H1 (cell line): ENCODE results near the gene NUP98. TPM values are rescaled to one million over a fixed set of nuclear protein-coding genes. Genes with fewer than 3 reads are reported as not detected.

Source experiments
- CTCF ChIA-PET: fragments of 300-600 bp; sonication (Branson Sonifier 250); formaldehyde crosslinking; loops from one replicate; lab custom pipeline; 2021; ENCODE audit not compliant: partially characterized antibody; lab: Charles Lee
- POLR2A ChIA-PET: fragments of 300-600 bp; sonication (Branson Sonifier 250); formaldehyde crosslinking; loops from one replicate; lab custom pipeline; 2021; ENCODE audit warnings: inconsistent platforms; ENCODE audit not compliant: partially characterized antibody; lab: Charles Lee
- DNase-seq, 2 experiments: peaks; one replicate each; pipeline versions ENCODE4 v3.0.0 to v3.0.0-alpha.2; 2010 to 2022; ENCODE audit warnings: low spot score in 2 of 2, low read depth in 1 of 2, mixed read lengths in 1 of 2
- FAIRE-seq: peaks from 2 replicates; lab custom pipeline; 2011; peaks lifted over from hg19 to GRCh38; lab: Jason Lieb, UNC
- H2AFZ ChIP-seq: 2 replicates; pipeline ENCODE4 v1.8.1; 2012; ENCODE audit warnings: low read length, inconsistent platforms
- H2AK5ac ChIP-seq: 2 replicates; pipeline ENCODE4 v1.6.1; 2013; ENCODE audit warnings: low read depth, low read length
- H2BK120ac ChIP-seq: replicated peaks from 2 replicates; pipeline ENCODE3; 2013; ENCODE audit warnings: low read depth, low read length, inconsistent platforms
- H2BK12ac ChIP-seq: 2 replicates; pipeline ENCODE4 v1.6.1; 2013; ENCODE audit warnings: low read depth, low read length
- H2BK15ac ChIP-seq: 2 replicates; pipeline ENCODE4 v1.6.1; 2013; ENCODE audit warnings: low read length
- H2BK20ac ChIP-seq: 2 replicates; pipeline ENCODE4 v1.6.1; 2013; ENCODE audit warnings: low read length
- H2BK5ac ChIP-seq: 2 replicates; pipeline ENCODE4 v1.6.1; 2013; ENCODE audit warnings: low read depth, low read length
- H3K14ac ChIP-seq: 2 replicates; pipeline ENCODE4 v1.6.1; 2013; ENCODE audit warnings: inconsistent platforms; ENCODE audit not compliant: insufficient read length
- H3K18ac ChIP-seq: 2 replicates; pipeline ENCODE4 v1.6.1; 2013; ENCODE audit warnings: low read length; ENCODE audit errors: extremely low read depth
- H3K23ac ChIP-seq: 2 replicates; pipeline ENCODE4 v1.6.1; 2013; ENCODE audit warnings: inconsistent platforms; ENCODE audit not compliant: insufficient read length
- H3K23me2 ChIP-seq: 2 replicates; pipeline ENCODE4 v1.6.1; 2013; ENCODE audit warnings: low read depth, low read length
- H3K27ac ChIP-seq: 2 replicates; pipeline ENCODE4 v1.6.1; 2011; ENCODE audit warnings: low read depth, low read length, inconsistent platforms
- H3K27me3 ChIP-seq, 4 experiments: replicated peaks in 1 of 4; 1 replicate in 1 of 4; 2 replicates in 3 of 4; pipeline versions ENCODE4 v1.6.1 to v1.8.1; 2011 to 2013; ENCODE audit warnings: low read length in 3 of 4, mild to moderate bottlenecking in 3 of 4, inconsistent platforms in 2 of 4, mixed read lengths in 2 of 4, moderate library complexity in 1 of 4; ENCODE audit not compliant: control insufficient read depth in 3 of 4, insufficient read depth in 3 of 4; ENCODE audit errors: extremely low read depth in 1 of 4
- H3K36me3 ChIP-seq, 4 experiments: 2 replicates each; pipeline versions ENCODE4 v1.6.1 to v1.8.1; 2011 to 2013; ENCODE audit warnings: mild to moderate bottlenecking in 4 of 4, low read length in 3 of 4, moderate library complexity in 2 of 4, control low read depth in 1 of 4, inconsistent platforms in 1 of 4; ENCODE audit not compliant: insufficient read depth in 4 of 4, control insufficient read depth in 2 of 4
- H3K4ac ChIP-seq: replicated peaks from 2 replicates; pipeline ENCODE3; 2013; ENCODE audit warnings: low read length, low read depth, mixed read lengths, inconsistent platforms; ENCODE audit not compliant: insufficient read length
- H3K4me1 ChIP-seq, 4 experiments: replicated peaks in 1 of 4; 1 replicate in 1 of 4; 2 replicates in 3 of 4; pipeline versions ENCODE4 v1.6.1 to v1.8.1; 2011 to 2013; ENCODE audit warnings: low read length in 3 of 4, inconsistent platforms in 2 of 4, mixed read lengths in 1 of 4; ENCODE audit not compliant: insufficient read depth in 4 of 4, control insufficient read depth in 3 of 4
- H3K4me2 ChIP-seq, 2 experiments: 2 replicates each; pipeline versions ENCODE4 v1.6.1 to v1.8.1; 2011 to 2013; ENCODE audit warnings: low read depth in 2 of 2, low read length in 2 of 2, control low read depth in 1 of 2, inconsistent platforms in 1 of 2, mild to moderate bottlenecking in 1 of 2; ENCODE audit not compliant: insufficient read depth in 1 of 2
- H3K4me3 ChIP-seq, 4 experiments: fragments of 200-600, 300-600 bp in 1 of 4; sonication (generic), shearing (Covaris generic), sonication (Bioruptor Twin) in 1 of 4; 2 replicates each; pipeline versions ENCODE4 v1.5.1 to v1.8.1; 2011 to 2016; ENCODE audit warnings: low read length in 4 of 4, low read depth in 3 of 4, control low read depth in 2 of 4, inconsistent platforms in 2 of 4, mild to moderate bottlenecking in 2 of 4, mixed read lengths in 1 of 4, moderate library complexity in 1 of 4; ENCODE audit not compliant: insufficient read depth in 2 of 4; ENCODE audit errors: extremely low read depth in 1 of 4
- H3K56ac ChIP-seq: replicated peaks from 2 replicates; pipeline ENCODE3; 2013; ENCODE audit warnings: low read depth, mild to moderate bottlenecking, mixed read lengths, low read length, inconsistent platforms; ENCODE audit not compliant: insufficient read length
- H3K79me1 ChIP-seq: 2 replicates; pipeline ENCODE4 v1.6.1; 2013; ENCODE audit warnings: low read depth, low read length, control low read depth
- H3K79me2 ChIP-seq, 2 experiments: 2 replicates each; pipeline versions ENCODE4 v1.6.1 to v1.8.1; 2012 to 2013; ENCODE audit warnings: low read length in 2 of 2, mild to moderate bottlenecking in 2 of 2, inconsistent platforms in 1 of 2; ENCODE audit not compliant: insufficient read depth in 2 of 2, control insufficient read depth in 1 of 2
- H3K9ac ChIP-seq, 4 experiments: replicated peaks in 1 of 4; 1 replicate in 1 of 4; 2 replicates in 3 of 4; pipeline versions ENCODE4 v1.6.1 to v1.8.1; 2011 to 2013; ENCODE audit warnings: low read depth in 3 of 4, low read length in 3 of 4, control low read depth in 2 of 4, mild to moderate bottlenecking in 2 of 4, moderate library complexity in 2 of 4, inconsistent platforms in 1 of 4; ENCODE audit errors: extremely low read depth in 1 of 4
- H3K9me3 ChIP-seq, 2 experiments: 2 replicates each; pipeline versions ENCODE4 v1.6.1 to v1.8.1; 2012 to 2013; ENCODE audit warnings: mild to moderate bottlenecking in 2 of 2, moderate library complexity in 2 of 2, control low read depth in 1 of 2, inconsistent platforms in 1 of 2, low read depth in 1 of 2, low read length in 1 of 2, mixed read lengths in 1 of 2; ENCODE audit not compliant: insufficient read depth in 2 of 2
- H4K20me1 ChIP-seq, 2 experiments: replicated peaks in 1 of 2; 2 replicates each; pipeline versions ENCODE3 to v1.8.1; 2011 to 2013; ENCODE audit warnings: inconsistent platforms in 2 of 2, low read length in 2 of 2, mild to moderate bottlenecking in 1 of 2; ENCODE audit not compliant: insufficient read depth in 2 of 2, control insufficient read depth in 1 of 2
- H4K5ac ChIP-seq: 2 replicates; pipeline ENCODE4 v1.6.1; 2013; ENCODE audit warnings: low read length, low read depth, mixed read lengths, inconsistent platforms; ENCODE audit not compliant: insufficient read length
- H4K8ac ChIP-seq: 2 replicates; pipeline ENCODE4 v1.8.0; 2013; ENCODE audit warnings: mild to moderate bottlenecking, moderate library complexity, low read length, inconsistent platforms; ENCODE audit not compliant: insufficient read depth; ENCODE audit errors: extremely low read depth
- H4K91ac ChIP-seq: replicated peaks from 2 replicates; pipeline ENCODE3; 2013; ENCODE audit warnings: low read length, mixed read lengths, inconsistent platforms; ENCODE audit not compliant: insufficient read length
- CBX8 ChIP-seq: fragments of 300-800, 300-1000 bp; sonication (generic); IDR thresholded peaks from 2 replicates; pipeline ENCODE4 v1.7.1; 2016; ENCODE audit warnings: low read depth, low read length, borderline replicate concordance
- CREB1 ChIP-seq: IDR thresholded peaks from 2 replicates; pipeline ENCODE4 v1.6.1; 2012; ENCODE audit warnings: inconsistent platforms
- GABPA ChIP-seq: IDR thresholded peaks from 2 replicates; pipeline ENCODE4 v1.6.1; 2011; ENCODE audit warnings: mild to moderate bottlenecking, low read length, moderate library complexity, borderline replicate concordance; ENCODE audit not compliant: insufficient read depth
- HDAC2 ChIP-seq, 2 experiments: fragments of 300-600 bp in 1 of 2; sonication (generic) in 1 of 2; IDR thresholded peaks; 2 replicates each; pipeline ENCODE4 v1.6.1; 2011 to 2012; ENCODE audit warnings: low read depth in 2 of 2, low read length in 2 of 2, mild to moderate bottlenecking in 2 of 2, moderate library complexity in 2 of 2, borderline replicate concordance in 1 of 2, inconsistent platforms in 1 of 2
- KDM4A ChIP-seq: IDR thresholded peaks from one replicate; pipeline ENCODE4 v1.7.1; 2012; ENCODE audit warnings: low read depth, mild to moderate bottlenecking, moderate library complexity, low read length, inconsistent platforms; ENCODE audit not compliant: severe bottlenecking
- NANOG ChIP-seq: IDR thresholded peaks from 2 replicates; pipeline ENCODE4 v1.6.1; 2011; ENCODE audit warnings: low read length, low read depth, mild to moderate bottlenecking, inconsistent platforms; ENCODE audit not compliant: insufficient read depth, poor library complexity, severe bottlenecking
- POU5F1 ChIP-seq: IDR thresholded peaks from 2 replicates; pipeline ENCODE4 v1.6.1; 2011; ENCODE audit warnings: low read depth, mild to moderate bottlenecking, low read length, moderate library complexity
- RXRA ChIP-seq: IDR thresholded peaks from 2 replicates; pipeline ENCODE4 v1.6.1; 2011; ENCODE audit warnings: low read depth, mild to moderate bottlenecking, low read length, moderate library complexity; ENCODE audit not compliant: insufficient read depth
- SIRT6 ChIP-seq: IDR thresholded peaks from one replicate; pipeline ENCODE4 v1.7.1; 2012; ENCODE audit warnings: low read length, inconsistent platforms
- TBP ChIP-seq: IDR thresholded peaks from 2 replicates; pipeline ENCODE4 v1.6.1; 2011; ENCODE audit warnings: low read depth, low read length, improper control_type of control experiment
- TCF12 ChIP-seq: IDR thresholded peaks from 2 replicates; pipeline ENCODE4 v1.6.1; 2011; ENCODE audit warnings: low read depth, mild to moderate bottlenecking, low read length
- YY1 ChIP-seq: IDR thresholded peaks from 2 replicates; pipeline ENCODE4 v1.6.1; 2011; ENCODE audit warnings: low read depth, mild to moderate bottlenecking, low read length
- ZNF274 ChIP-seq: IDR thresholded peaks from 2 replicates; pipeline ENCODE4 v1.7.0; 2012; ENCODE audit warnings: low read length, borderline replicate concordance; ENCODE audit errors: extremely low read depth
- WGBS, 2 experiments: shearing (Covaris generic) in 1 of 2; methylation state at CpG; one replicate each; pipeline versions ENCODE4 v1.1.6 to v1.1.7; 2013 to 2015; ENCODE audit warnings: low lambda C conversion rate in 2 of 2, mixed read lengths in 2 of 2, inconsistent platforms in 1 of 2, low coverage in 1 of 2, missing lambda C conversion rate in 1 of 2; ENCODE audit not compliant: insufficient replicate concordance in 2 of 2, insufficient coverage in 1 of 2, insufficient read length in 1 of 2; ENCODE audit errors: extremely low coverage in 1 of 2, missing lambda C conversion rate in 1 of 2; 5-methylcytosine and 5-hydroxymethylcytosine counted together
- polyA plus RNA-seq, 7 experiments: library from polyadenylated mRNA; depleted of rRNA in 3 of 7; stranded (reverse) in 5 of 7; unstranded in 2 of 7; fragments of >200 nt in 5 of 7; fragments of 200-250 nt in 2 of 7; gene quantifications; 1 replicate in 5 of 7; 2 replicates in 1 of 7; 4 replicates in 1 of 7; pipeline versions ENCODE4 v1.2.1 to v1.2.3, GENCODE V29; 2011 to 2013; ENCODE audit warnings: missing spikeins in 2 of 7, mixed read lengths in 2 of 7
- total RNA-seq: library from RNA; stranded (reverse); fragmentation: NEBNext Ultra II Directional; extraction: Animal tissue kit (Norgen Biotek cat#: 25700); gene quantifications from 2 replicates; pipeline ENCODE4 v1.2.1, GENCODE V29; 2021
- TF ChIP-seq, protein P1 (sequence below): IDR thresholded peaks from 2 replicates; pipeline ENCODE4 v1.6.1; 2011; ENCODE audit warnings: low read length, improper control_type of control experiment

NUP98 gene
- total and polyA plus RNA-seq, 2 of the 8 experiments (the other 6 are each of a cell fraction or from before 2014, with no cell fraction given) = 98.6 to 261 TPM

DNA sequence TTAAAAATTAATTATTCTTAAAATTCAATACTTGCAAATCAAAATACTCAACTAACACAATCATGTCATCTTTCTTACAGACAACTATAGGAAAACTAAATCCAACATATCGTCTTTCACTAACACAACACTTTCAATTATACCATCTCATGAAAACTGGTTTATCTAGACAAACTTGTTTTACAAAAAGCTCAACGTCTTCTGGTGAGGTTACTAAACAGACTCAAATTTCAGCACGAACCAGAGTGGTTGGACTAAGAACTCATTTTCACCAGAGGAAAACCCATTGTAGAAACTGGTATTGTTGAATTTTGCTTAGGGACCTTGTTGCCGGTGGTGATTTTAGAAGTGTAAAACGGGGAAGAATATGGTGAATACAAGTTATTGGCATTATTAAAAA, 52.2 kb downstream of the NUP98 start:
- Histone ChIP-seq H3K27ac (no peak overlapping the region), H3K14ac (no peak overlapping the region), H4K8ac (no peak overlapping the region), H3K9ac (no peak overlapping the region), H2BK5ac (no peak overlapping the region), H3K4ac (no peak overlapping the region), H3K79me2 (no peaks in the 10 kb centered on the region), H3K4me3 (no peak overlapping the region), H3K23ac (no peak overlapping the region), H3K4me1 (no peaks in the 10 kb centered on the region), H3K56ac (no peak overlapping the region), H2BK120ac (no peak overlapping the region), H3K36me3 (peaks cover 5 to 64% (median 34%) of the 10 kb centered on the region in 4 experiments; a peak in 7 of 8 replicates), H3K18ac (no peak overlapping the region), H3K27me3 (no peaks in the 10 kb centered on the region), H2BK12ac (no peak overlapping the region), H3K23me2 (no peaks in the 10 kb centered on the region), H2BK15ac (no peak overlapping the region), H4K5ac (no peak overlapping the region), H2AFZ (no peak overlapping the region), H3K9me3 (no peaks in the 10 kb centered on the region), H4K20me1 (no peaks in the 10 kb centered on the region), H4K91ac (no peak overlapping the region), H3K79me1 (no peaks in the 10 kb centered on the region), H2BK20ac (no peak overlapping the region), H2AK5ac (no peak overlapping the region), H3K4me2 (no peak overlapping the region)
- ChIA-PET CTCF (interaction anchor here (1.5 to 3.1 kb wide), 2 partner anchors 64 to 336 kb away, joined by 3 to 10 read pairs; partner anchors contain the start of gene PGAP2), POLR2A (interaction anchor here (0.9 to 1.6 kb wide), 2 partner anchors 11 to 63 kb away, joined by 3 to 4 read pairs; partner anchors contain the start of gene PGAP2)
- FAIRE-seq = no peak
- 93 to 100% methylated on average over 1 to 5 of the region's 5 CpGs for WGBS, 2 experiments
- DNase-seq = no peak
- TF ChIP-seq, protein P1, sequence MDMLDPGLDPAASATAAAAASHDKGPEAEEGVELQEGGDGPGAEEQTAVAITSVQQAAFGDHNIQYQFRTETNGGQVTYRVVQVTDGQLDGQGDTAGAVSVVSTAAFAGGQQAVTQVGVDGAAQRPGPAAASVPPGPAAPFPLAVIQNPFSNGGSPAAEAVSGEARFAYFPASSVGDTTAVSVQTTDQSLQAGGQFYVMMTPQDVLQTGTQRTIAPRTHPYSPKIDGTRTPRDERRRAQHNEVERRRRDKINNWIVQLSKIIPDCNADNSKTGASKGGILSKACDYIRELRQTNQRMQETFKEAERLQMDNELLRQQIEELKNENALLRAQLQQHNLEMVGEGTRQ = no peak
- TF ChIP-seq CBX8 (no peak), POU5F1 (no peak), CREB1 (no peak), KDM4A (no peak), HDAC2 (IDR thresholded peaks at IDR 0.05; ENCODE audit: borderline replicate concordance in 1 of 2, low read depth in 2 of 2, low read length in 2 of 2) (no peak), TCF12 (no peak), ZNF274 (no peak), TBP (no peak), RXRA (no peak), SIRT6 (no peak), YY1 (no peak), GABPA (no peak), NANOG (no peak)
